ENCODE data around the gene TACC3.
A peak's percentile ranks its signal among the peaks of the same experiment; 100 is the strongest.
"Not testable (repeated sequence)": the region's sequence is repeated elsewhere in the genome, so short reads cannot be mapped to it uniquely, and the experiment has no call there.

TACC3 gene

GRCh38 chr4:1721003-1721665 is at the start of gene TACC3, which contains the start of gene TMEM129:
Gene TACC3 (plus strand): TSS chr4:1721521. CDS start chr4:1723422, 1,901 bp downstream.
Gene TMEM129 (minus strand): TSS chr4:1721323. CDS start chr4:1720837, 486 bp downstream.
- DNase-seq: peak; percentile 97

GRCh38 chr4:1673671-1674070 is 47.6 kb upstream of the TACC3 start:
- no peak for DNase-seq

GRCh38 chr4:1674682-1675081 is 46.6 kb upstream of the TACC3 start:
- DNase-seq: no peak

GRCh38 chr4:1675136-1675801 is 46.1 kb upstream of the TACC3 start:
- no peak for DNase-seq

GRCh38 chr4:1675802-1676137 is 45.6 kb upstream of the TACC3 start:
- DNase-seq: no peak

GRCh38 chr4:1676605-1677525 is 44.5 kb upstream of the TACC3 start:
- DNase-seq: no peak

- no peak for DNase-seq
Observed at GRCh38 chr4:1678244-1678643, 43.1 kb upstream of the TACC3 start.

- DNase-seq: no peak
Observed at GRCh38 chr4:1682860-1683259, 38.5 kb upstream of the TACC3 start.

- no peak for DNase-seq
Observed at GRCh38 chr4:1683261-1683735, 38.0 kb upstream of the TACC3 start.

GRCh38 chr4:1683736-1684505 is 37.4 kb upstream of the TACC3 start, which contains the start of gene FAM53A:
Gene FAM53A (minus strand): TSS chr4:1684313. CDS start chr4:1668741, 15,572 bp downstream.
- DNase-seq: peak; percentile 94

GRCh38 chr4:1684506-1685234 is 36.7 kb upstream of the TACC3 start:
- no peak for DNase-seq

- no peak for DNase-seq
Observed at GRCh38 chr4:1685235-1686150, 35.8 kb upstream of the TACC3 start.

GRCh38 chr4:1686440-1687036 is 34.8 kb upstream of the TACC3 start:
- DNase-seq: no peak

GRCh38 chr4:1690698-1691097 is 30.6 kb upstream of the TACC3 start:
- DNase-seq: no peak

- no peak for DNase-seq
Observed at GRCh38 chr4:1691737-1692373, 29.5 kb upstream of the TACC3 start.

GRCh38 chr4:1693131-1693896 is 28.0 kb upstream of the TACC3 start:
- DNase-seq: peak; percentile 85

GRCh38 chr4:1695913-1696312 is 25.4 kb upstream of the TACC3 start:
- no peak for DNase-seq

GRCh38 chr4:1701671-1702070 is 19.6 kb upstream of the TACC3 start:
- not testable (repeated sequence) for DNase-seq

GRCh38 chr4:1703867-1704266 is 17.5 kb upstream of the TACC3 start:
- no peak for DNase-seq
